Measurements from ENCODE around the gene ZNF385D.

Gene ZNF385D

GRCh38 chr3:21664996-21665395, 86.0 kb downstream of the ZNF385D start:
- Histone ChIP-seq H3K36me3 (ENCODE audit: control insufficient read depth in 5 of 5, insufficient read depth in 5 of 5, low read length in 5 of 5) (no peaks in the 10 kb centered on the region), H3K27me3 (ENCODE audit: control insufficient read depth in 5 of 5, insufficient read depth in 4 of 5, low read length in 5 of 5) (no peaks in the 10 kb centered on the region), H3K4me3 (ENCODE audit: low read depth in 1 of 5, low read length in 5 of 5) (no peak overlapping the region), H3K4me1 (ENCODE audit: control insufficient read depth in 5 of 5, insufficient read depth in 5 of 5, low read length in 5 of 5) (peaks cover 0 to 2% (median 0%) of the 10 kb centered on the region in 5 donors), H3K27ac (ENCODE audit: low read depth, low read length) (no peak overlapping the region), H3K9me3 (ENCODE audit: control insufficient read depth in 5 of 5, low read length in 5 of 5) (no peaks in the 10 kb centered on the region), H3K9ac (ENCODE audit: low read length in 5 of 5) (no peak overlapping the region)

DNA sequence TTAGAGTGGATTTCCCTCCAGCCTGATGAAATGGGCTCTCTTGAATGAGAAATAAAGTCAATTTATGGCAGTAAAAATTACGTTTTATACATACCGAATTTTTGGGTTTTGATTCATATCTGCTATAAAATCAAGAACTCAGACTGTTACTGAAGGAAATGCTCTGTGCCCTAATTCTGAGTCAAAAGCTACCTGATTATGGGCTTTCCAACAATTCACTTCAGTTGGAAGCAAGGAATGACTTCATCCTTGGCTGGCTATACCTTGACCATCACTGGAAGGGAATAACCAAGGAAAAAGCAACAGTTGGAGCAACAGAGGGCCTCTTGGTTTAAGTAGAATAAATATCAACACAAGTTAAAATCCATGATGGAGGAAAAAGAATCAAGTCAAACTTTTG, 88.6 kb downstream of the ZNF385D start:
- no peak overlapping the region for H3K4me3 ChIP-seq (ENCODE audit: low read depth in 1 of 5, low read length in 5 of 5)
- H3K27me3 ChIP-seq (ENCODE audit: control insufficient read depth in 5 of 5, insufficient read depth in 4 of 5, low read length in 5 of 5): no peaks in the 10 kb centered on the region
- H3K4me1 ChIP-seq (ENCODE audit: control insufficient read depth in 5 of 5, insufficient read depth in 5 of 5, low read length in 5 of 5): peaks cover 0 to 2% (median 0%) of the 10 kb centered on the region in 5 donors
- no peak overlapping the region for H3K27ac ChIP-seq (ENCODE audit: low read depth, low read length)
- H3K9ac ChIP-seq (ENCODE audit: low read length in 5 of 5): no peak overlapping the region
- no peaks in the 10 kb centered on the region for H3K9me3 ChIP-seq (ENCODE audit: control insufficient read depth in 5 of 5, low read length in 5 of 5)
- H3K36me3 ChIP-seq (ENCODE audit: control insufficient read depth in 5 of 5, insufficient read depth in 5 of 5, low read length in 5 of 5): no peaks in the 10 kb centered on the region

DNA sequence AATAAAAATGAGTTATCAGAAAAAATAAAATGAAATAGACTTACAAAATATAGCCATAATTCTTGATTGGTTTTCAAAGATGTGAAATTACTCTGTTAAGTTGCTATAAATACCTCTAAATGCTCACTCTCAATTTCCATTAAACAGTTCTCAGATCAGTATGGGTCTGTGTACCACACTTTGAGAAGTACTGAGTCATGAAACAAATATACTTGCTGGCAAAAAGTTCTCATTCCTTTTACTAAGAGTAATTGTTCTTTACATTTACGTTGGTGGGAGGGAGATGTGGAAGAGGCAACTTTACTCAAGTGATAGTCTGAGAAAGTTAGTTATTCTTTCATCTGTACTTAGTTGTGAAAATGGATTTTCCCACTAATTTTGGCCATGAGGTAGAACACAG, 96.3 kb downstream of the ZNF385D start:
- Histone ChIP-seq H3K9ac (ENCODE audit: low read length in 5 of 5) (no peak overlapping the region), H3K4me3 (ENCODE audit: low read depth in 1 of 5, low read length in 5 of 5) (no peak overlapping the region), H3K4me1 (ENCODE audit: control insufficient read depth in 5 of 5, insufficient read depth in 5 of 5, low read length in 5 of 5) (no peaks in the 10 kb centered on the region), H3K9me3 (ENCODE audit: control insufficient read depth in 5 of 5, low read length in 5 of 5) (no peaks in the 10 kb centered on the region), H3K27ac (ENCODE audit: low read depth, low read length) (no peak overlapping the region), H3K27me3 (ENCODE audit: control insufficient read depth in 5 of 5, insufficient read depth in 4 of 5, low read length in 5 of 5) (no peaks in the 10 kb centered on the region), H3K36me3 (ENCODE audit: control insufficient read depth in 5 of 5, insufficient read depth in 5 of 5, low read length in 5 of 5) (no peaks in the 10 kb centered on the region)

GRCh38 chr3:21654241-21654640, 96.8 kb downstream of the ZNF385D start:
- H3K4me1 ChIP-seq (ENCODE audit: control insufficient read depth in 5 of 5, insufficient read depth in 5 of 5, low read length in 5 of 5): no peaks in the 10 kb centered on the region
- no peak overlapping the region for H3K9ac ChIP-seq (ENCODE audit: low read length in 5 of 5)
- H3K36me3 ChIP-seq (ENCODE audit: control insufficient read depth in 5 of 5, insufficient read depth in 5 of 5, low read length in 5 of 5): no peaks in the 10 kb centered on the region
- no peak overlapping the region for H3K27ac ChIP-seq (ENCODE audit: low read depth, low read length)
- no peaks in the 10 kb centered on the region for H3K9me3 ChIP-seq (ENCODE audit: control insufficient read depth in 5 of 5, low read length in 5 of 5)
- no peak overlapping the region for H3K4me3 ChIP-seq (ENCODE audit: low read depth in 1 of 5, low read length in 5 of 5)
- H3K27me3 ChIP-seq (ENCODE audit: control insufficient read depth in 5 of 5, insufficient read depth in 4 of 5, low read length in 5 of 5): no peaks in the 10 kb centered on the region

GRCh38 chr3:21649519-21649918, 101.5 kb downstream of the ZNF385D start:
- Histone ChIP-seq H3K4me1 (ENCODE audit: control insufficient read depth in 5 of 5, insufficient read depth in 5 of 5, low read length in 5 of 5) (peaks cover 2 to 16% (median 4%) of the 10 kb centered on the region in 5 donors), H3K36me3 (ENCODE audit: control insufficient read depth in 5 of 5, insufficient read depth in 5 of 5, low read length in 5 of 5) (no peaks in the 10 kb centered on the region), H3K4me3 (ENCODE audit: low read depth in 1 of 5, low read length in 5 of 5) (no peak overlapping the region), H3K27me3 (ENCODE audit: control insufficient read depth in 5 of 5, insufficient read depth in 4 of 5, low read length in 5 of 5) (no peaks in the 10 kb centered on the region), H3K27ac (ENCODE audit: low read depth, low read length) (no peak overlapping the region), H3K9ac (ENCODE audit: low read length in 5 of 5) (no peak overlapping the region), H3K9me3 (ENCODE audit: control insufficient read depth in 5 of 5, low read length in 5 of 5) (no peaks in the 10 kb centered on the region)

GRCh38 chr3:21647961-21648360, 103.0 kb downstream of the ZNF385D start:
- Histone ChIP-seq H3K36me3 (ENCODE audit: control insufficient read depth in 5 of 5, insufficient read depth in 5 of 5, low read length in 5 of 5) (no peaks in the 10 kb centered on the region), H3K27me3 (ENCODE audit: control insufficient read depth in 5 of 5, insufficient read depth in 4 of 5, low read length in 5 of 5) (no peaks in the 10 kb centered on the region), H3K27ac (ENCODE audit: low read depth, low read length) (no peak overlapping the region), H3K4me1 (ENCODE audit: control insufficient read depth in 5 of 5, insufficient read depth in 5 of 5, low read length in 5 of 5) (peaks cover 4 to 28% (median 4%) of the 10 kb centered on the region in 5 donors), H3K9me3 (ENCODE audit: control insufficient read depth in 5 of 5, low read length in 5 of 5) (no peaks in the 10 kb centered on the region), H3K4me3 (ENCODE audit: low read depth in 1 of 5, low read length in 5 of 5) (no peak overlapping the region), H3K9ac (ENCODE audit: low read length in 5 of 5) (no peak overlapping the region)

DNA sequence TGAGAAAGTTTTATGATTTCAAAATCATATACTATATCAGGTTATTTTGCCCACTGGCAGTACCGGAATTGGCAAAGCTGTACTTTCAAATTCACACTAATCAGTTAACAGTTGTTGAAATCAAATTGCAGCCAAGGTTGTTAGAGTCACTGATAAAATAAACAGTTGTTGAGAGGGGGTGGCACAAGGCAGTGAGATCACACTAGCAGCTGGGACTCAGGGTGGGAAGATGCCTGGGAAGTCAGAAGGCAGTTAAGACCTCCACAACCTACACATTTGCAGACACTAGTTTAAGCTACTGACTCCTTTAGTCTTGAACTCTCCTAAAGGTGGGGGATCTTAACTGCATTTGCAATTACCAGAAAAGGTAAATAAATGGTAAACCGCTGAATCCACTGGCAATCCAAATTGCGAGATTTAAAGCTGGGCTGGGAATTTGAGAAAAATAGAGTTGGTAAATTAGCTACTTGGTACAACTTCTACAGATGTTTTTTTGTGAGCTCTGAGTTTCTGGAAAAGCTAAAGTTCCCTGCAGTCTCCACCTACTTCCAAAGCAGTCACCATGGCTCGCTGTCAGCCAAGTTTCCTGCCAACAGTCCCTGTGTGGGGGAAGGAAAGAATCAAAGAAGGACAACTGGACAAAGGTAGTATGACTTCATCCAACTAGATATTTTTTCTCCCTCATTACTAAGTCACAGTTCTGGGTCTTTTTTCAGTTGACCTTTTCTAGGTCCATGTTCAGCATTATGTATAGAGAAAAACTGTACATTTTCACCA, 105.7 kb downstream of the ZNF385D start:
- no peaks in the 10 kb centered on the region for H3K27me3 ChIP-seq (ENCODE audit: control insufficient read depth in 5 of 5, insufficient read depth in 4 of 5, low read length in 5 of 5)
- H3K4me1 ChIP-seq (ENCODE audit: control insufficient read depth in 5 of 5, insufficient read depth in 5 of 5, low read length in 5 of 5): peaks cover 4 to 28% (median 4%) of the 10 kb centered on the region in 5 donors
- no peaks in the 10 kb centered on the region for H3K36me3 ChIP-seq (ENCODE audit: control insufficient read depth in 5 of 5, insufficient read depth in 5 of 5, low read length in 5 of 5)
- H3K9ac ChIP-seq (ENCODE audit: low read length in 5 of 5): peak overlapping the region in 1 of 5 donors; percentile 6
- H3K9me3 ChIP-seq (ENCODE audit: control insufficient read depth in 5 of 5, low read length in 5 of 5): peaks cover 0 to under 1% (median 0%) of the 10 kb centered on the region in 5 donors
- peak overlapping the region; percentile 56 for H3K27ac ChIP-seq (ENCODE audit: low read depth, low read length)
- no peak overlapping the region for H3K4me3 ChIP-seq (ENCODE audit: low read depth in 1 of 5, low read length in 5 of 5)

DNA sequence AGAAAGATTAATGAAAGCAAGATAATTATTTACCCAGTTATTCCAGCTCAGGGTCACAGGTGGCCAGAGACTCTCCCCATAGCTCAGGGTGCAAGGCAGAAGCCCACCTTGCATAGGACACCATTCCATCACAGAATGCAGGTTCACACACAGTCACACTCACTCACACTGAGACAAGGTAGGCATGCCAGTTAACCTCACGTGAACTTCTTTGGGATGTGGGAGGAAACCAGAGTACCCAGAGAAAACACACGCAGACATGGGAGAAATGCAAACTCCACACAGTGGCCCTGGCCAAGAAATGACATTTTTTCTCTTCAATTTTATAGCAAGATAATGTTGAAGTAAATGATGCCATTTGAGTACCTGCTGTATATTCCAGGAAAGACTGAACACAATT, 106.7 kb downstream of the ZNF385D start:
- no peak overlapping the region for H3K4me3 ChIP-seq (ENCODE audit: low read depth in 1 of 5, low read length in 5 of 5)
- H3K27ac ChIP-seq (ENCODE audit: low read depth, low read length): peak overlapping the region; percentile 56
- H3K27me3 ChIP-seq (ENCODE audit: control insufficient read depth in 5 of 5, insufficient read depth in 4 of 5, low read length in 5 of 5): no peaks in the 10 kb centered on the region

DNA sequence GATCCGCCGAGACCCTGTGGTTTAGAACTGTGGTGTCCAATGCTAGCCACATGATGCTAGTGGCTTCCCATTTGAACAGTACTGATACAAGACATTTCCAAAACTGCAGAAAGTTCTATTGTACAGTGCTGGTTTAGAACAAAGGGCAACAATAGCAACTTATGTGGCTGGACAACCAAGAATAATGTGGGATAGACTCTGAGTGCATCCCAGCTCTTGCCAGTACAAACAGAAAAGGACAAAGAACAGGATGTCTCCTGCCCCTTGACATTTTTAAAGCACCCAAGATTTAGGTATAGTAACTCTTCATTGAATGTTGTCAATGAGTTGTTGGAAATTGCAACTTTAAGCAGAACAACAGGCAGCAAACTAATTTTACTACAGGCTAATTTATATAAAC, 107.3 kb downstream of the ZNF385D start:
- Histone ChIP-seq H3K4me3 (ENCODE audit: low read depth in 1 of 5, low read length in 5 of 5) (no peak overlapping the region), H3K27me3 (ENCODE audit: control insufficient read depth in 5 of 5, insufficient read depth in 4 of 5, low read length in 5 of 5) (no peaks in the 10 kb centered on the region), H3K4me1 (ENCODE audit: control insufficient read depth in 5 of 5, insufficient read depth in 5 of 5, low read length in 5 of 5) (peaks cover 4 to 28% (median 4%) of the 10 kb centered on the region in 5 donors), H3K9ac (ENCODE audit: low read length in 5 of 5) (no peak overlapping the region), H3K36me3 (ENCODE audit: control insufficient read depth in 5 of 5, insufficient read depth in 5 of 5, low read length in 5 of 5) (no peaks in the 10 kb centered on the region), H3K9me3 (ENCODE audit: control insufficient read depth in 5 of 5, low read length in 5 of 5) (peaks cover 0 to 3% (median 0%) of the 10 kb centered on the region in 5 donors), H3K27ac (ENCODE audit: low read depth, low read length) (no peak overlapping the region)

More for the DNA sequence above, 106.7 kb downstream of the ZNF385D start:
- Histone ChIP-seq H3K4me1 (ENCODE audit: control insufficient read depth in 5 of 5, insufficient read depth in 5 of 5, low read length in 5 of 5) (peaks cover 4 to 28% (median 4%) of the 10 kb centered on the region in 5 donors), H3K36me3 (ENCODE audit: control insufficient read depth in 5 of 5, insufficient read depth in 5 of 5, low read length in 5 of 5) (no peaks in the 10 kb centered on the region), H3K9ac (ENCODE audit: low read length in 5 of 5) (no peak overlapping the region), H3K9me3 (ENCODE audit: control insufficient read depth in 5 of 5, low read length in 5 of 5) (peaks cover 0 to 3% (median 0%) of the 10 kb centered on the region in 5 donors)

DNA sequence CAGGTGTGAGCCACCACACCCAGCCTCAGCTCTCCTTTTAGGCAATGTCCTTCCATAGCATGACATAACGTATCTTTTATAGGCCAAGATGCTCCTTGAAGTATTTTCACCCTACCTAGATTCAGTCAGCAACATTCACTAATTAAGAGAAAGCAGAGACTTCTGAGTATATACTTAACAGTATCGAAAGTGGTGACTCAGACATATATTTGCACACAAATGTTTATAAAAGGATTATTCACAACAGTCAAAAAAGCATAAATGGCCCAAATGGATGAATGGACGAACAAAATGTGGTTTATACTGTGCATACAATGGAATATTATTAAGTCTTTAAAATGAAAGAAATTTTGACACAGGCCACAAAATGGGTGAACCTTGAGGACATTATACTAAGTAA, 108.6 kb downstream of the ZNF385D start:
- Histone ChIP-seq H3K9me3 (ENCODE audit: control insufficient read depth in 5 of 5, low read length in 5 of 5) (peaks cover 0 to 3% (median 0%) of the 10 kb centered on the region in 5 donors), H3K4me1 (ENCODE audit: control insufficient read depth in 5 of 5, insufficient read depth in 5 of 5, low read length in 5 of 5) (peaks cover 4 to 30% (median 4%) of the 10 kb centered on the region in 5 donors), H3K9ac (ENCODE audit: low read length in 5 of 5) (no peak overlapping the region), H3K27me3 (ENCODE audit: control insufficient read depth in 5 of 5, insufficient read depth in 4 of 5, low read length in 5 of 5) (no peaks in the 10 kb centered on the region), H3K36me3 (ENCODE audit: control insufficient read depth in 5 of 5, insufficient read depth in 5 of 5, low read length in 5 of 5) (no peaks in the 10 kb centered on the region), H3K27ac (ENCODE audit: low read depth, low read length) (no peak overlapping the region), H3K4me3 (ENCODE audit: low read depth in 1 of 5, low read length in 5 of 5) (no peak overlapping the region)
